Measurements from ENCODE around the gene SKP1. TPM values are rescaled to one million over a fixed set of nuclear protein-coding genes. Genes with fewer than 3 reads are reported as not detected.

The SKP1 gene
- polyA plus RNA-seq, 1 of the 3 experiments (the other 2 are of a cell fraction) = 407 TPM

- H3K4me2 ChIP-seq = no peak overlapping the region
- no peak for DNase-seq
- no peaks in the 10 kb centered on the region for H3K9me2 ChIP-seq
- TF ChIP-seq RFX5 (IDR thresholded peaks at IDR 0.05; ENCODE audit: low read length) (no peak), TEAD4 (IDR thresholded peaks at IDR 0.05; ENCODE audit: borderline replicate concordance, insufficient read depth) (no peak), CHD2 (IDR thresholded peaks at IDR 0.05; ENCODE audit: low read length, partially characterized antibody) (no peak)
- no peak overlapping the region for H3K9ac ChIP-seq
- peaks cover 13 to 43% of the 10 kb centered on the region in 2 experiments for H3K36me3 ChIP-seq (replicated peaks in 1 of 2; ENCODE audit: control insufficient read depth in 1 of 2, insufficient read depth in 2 of 2, low read length in 1 of 2)
- H2AFZ ChIP-seq (ENCODE audit: low read depth) = no peak overlapping the region
- no peak overlapping the region for H3K4me3 ChIP-seq (ENCODE audit: low read depth in 2 of 2, low read length in 1 of 2)
- H3K4me1 ChIP-seq (ENCODE audit: control insufficient read depth in 1 of 2, insufficient read depth in 2 of 2, low read depth in 1 of 2, low read length in 1 of 2) = peaks cover 3 to 6% of the 10 kb centered on the region in 2 experiments; a peak in 3 of 4 replicates
- H3K27ac ChIP-seq (ENCODE audit: low read depth in 2 of 2, low read length in 1 of 2) = no peak overlapping the region
- H3K27me3 ChIP-seq (ENCODE audit: insufficient read depth) = no peaks in the 10 kb centered on the region
- 92% methylated on average over 1 of the region's 1 CpG for WGBS (ENCODE audit: low lambda C conversion rate)
- POLR2A ChIA-PET = no interaction called here
- H4K20me1 ChIP-seq (ENCODE audit: insufficient read depth) = peaks cover 91% of the 10 kb centered on the region
- peaks cover 100% of the 10 kb centered on the region for H3K79me2 ChIP-seq (ENCODE audit: insufficient read depth)
- no peaks in the 10 kb centered on the region for H3K9me3 ChIP-seq
- CTCF ChIA-PET = interaction anchor here (0.8 to 1.4 kb wide), 3 partner anchors 13 to 67 kb away, joined by 3 to 4 read pairs (median 4); no protein-coding TSS in a partner anchor
- peaks cover 16% of the 10 kb centered on the region for H3F3A ChIP-seq (replicated peaks; ENCODE audit: insufficient read depth)
These were observed 30.9 kb upstream of the SKP1 start for GRCh38 chr5:134207696-134208095.

DNA sequence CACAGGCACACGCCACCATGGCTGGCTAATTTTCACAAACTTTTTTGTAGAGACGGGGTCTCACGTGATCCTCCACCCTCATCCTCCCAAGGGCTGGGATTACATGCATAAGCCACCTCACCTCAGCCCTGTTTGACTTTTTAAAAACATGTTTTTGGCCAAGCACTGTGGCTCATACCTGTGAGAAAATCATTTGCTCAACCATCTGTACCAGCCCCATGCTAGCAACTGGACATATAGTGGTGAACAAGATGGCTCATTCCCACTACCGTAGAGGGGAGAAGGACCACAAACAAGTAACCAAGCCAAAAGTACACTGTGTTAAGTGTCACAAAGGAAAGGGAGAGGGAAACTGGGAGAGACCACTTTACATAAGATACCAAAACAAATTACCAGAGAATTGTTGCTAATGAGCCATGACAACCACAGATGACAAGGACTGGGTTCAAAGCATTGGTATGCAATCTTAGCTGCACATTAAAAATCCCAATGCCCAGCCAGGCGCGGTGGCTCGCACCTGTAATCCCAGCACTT, 29.9 kb upstream of the SKP1 start:
- no peak overlapping the region for H2AFZ ChIP-seq (ENCODE audit: low read depth)
- H3K27me3 ChIP-seq (ENCODE audit: insufficient read depth) = no peaks in the 10 kb centered on the region
- peaks cover 99% of the 10 kb centered on the region for H3K79me2 ChIP-seq (ENCODE audit: insufficient read depth)
- H3K36me3 ChIP-seq (replicated peaks in 1 of 2; ENCODE audit: control insufficient read depth in 1 of 2, insufficient read depth in 2 of 2, low read length in 1 of 2) = peaks cover 23 to 47% of the 10 kb centered on the region in 2 experiments
- H3K9ac ChIP-seq = no peak overlapping the region
- H4K20me1 ChIP-seq (ENCODE audit: insufficient read depth) = peaks cover 81% of the 10 kb centered on the region
- no peak for DNase-seq
- H3K4me1 ChIP-seq (ENCODE audit: control insufficient read depth in 1 of 2, insufficient read depth in 2 of 2, low read depth in 1 of 2, low read length in 1 of 2) = peaks cover 3 to 6% of the 10 kb centered on the region in 2 experiments; a peak in 3 of 4 replicates
- 82% methylated on average over 7 of the region's 7 CpGs for WGBS (ENCODE audit: low lambda C conversion rate)
- H3F3A ChIP-seq (replicated peaks; ENCODE audit: insufficient read depth) = peaks cover 16% of the 10 kb centered on the region
- no peak for TF ChIP-seq NRF1 (IDR thresholded peaks at IDR 0.05; ENCODE audit: low read depth, low read length)
- TF ChIP-seq NFIC (IDR thresholded peaks at IDR 0.05; ENCODE audit: borderline replicate concordance) = no peak
- TF ChIP-seq JUND (IDR thresholded peaks at IDR 0.05) = no peak
- TF ChIP-seq, protein P1, sequence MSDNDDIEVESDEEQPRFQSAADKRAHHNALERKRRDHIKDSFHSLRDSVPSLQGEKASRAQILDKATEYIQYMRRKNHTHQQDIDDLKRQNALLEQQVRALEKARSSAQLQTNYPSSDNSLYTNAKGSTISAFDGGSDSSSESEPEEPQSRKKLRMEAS (IDR thresholded peaks at IDR 0.05; ENCODE audit: low read depth) = no peak
- TF ChIP-seq, protein P2, sequence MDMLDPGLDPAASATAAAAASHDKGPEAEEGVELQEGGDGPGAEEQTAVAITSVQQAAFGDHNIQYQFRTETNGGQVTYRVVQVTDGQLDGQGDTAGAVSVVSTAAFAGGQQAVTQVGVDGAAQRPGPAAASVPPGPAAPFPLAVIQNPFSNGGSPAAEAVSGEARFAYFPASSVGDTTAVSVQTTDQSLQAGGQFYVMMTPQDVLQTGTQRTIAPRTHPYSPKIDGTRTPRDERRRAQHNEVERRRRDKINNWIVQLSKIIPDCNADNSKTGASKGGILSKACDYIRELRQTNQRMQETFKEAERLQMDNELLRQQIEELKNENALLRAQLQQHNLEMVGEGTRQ (IDR thresholded peaks at IDR 0.05; ENCODE audit: borderline replicate concordance, low read depth, low read length) = no peak
- no peak for TF ChIP-seq POLR2AphosphoS5 (IDR thresholded peaks at IDR 0.05; ENCODE audit: low read depth, low read length)
- no peak for TF ChIP-seq FOXM1 (IDR thresholded peaks at IDR 0.05; ENCODE audit: low read depth)
- TF ChIP-seq SMC3 (IDR thresholded peaks at IDR 0.05; ENCODE audit: low read depth, low read length) = no peak
- TF ChIP-seq, protein P3, sequence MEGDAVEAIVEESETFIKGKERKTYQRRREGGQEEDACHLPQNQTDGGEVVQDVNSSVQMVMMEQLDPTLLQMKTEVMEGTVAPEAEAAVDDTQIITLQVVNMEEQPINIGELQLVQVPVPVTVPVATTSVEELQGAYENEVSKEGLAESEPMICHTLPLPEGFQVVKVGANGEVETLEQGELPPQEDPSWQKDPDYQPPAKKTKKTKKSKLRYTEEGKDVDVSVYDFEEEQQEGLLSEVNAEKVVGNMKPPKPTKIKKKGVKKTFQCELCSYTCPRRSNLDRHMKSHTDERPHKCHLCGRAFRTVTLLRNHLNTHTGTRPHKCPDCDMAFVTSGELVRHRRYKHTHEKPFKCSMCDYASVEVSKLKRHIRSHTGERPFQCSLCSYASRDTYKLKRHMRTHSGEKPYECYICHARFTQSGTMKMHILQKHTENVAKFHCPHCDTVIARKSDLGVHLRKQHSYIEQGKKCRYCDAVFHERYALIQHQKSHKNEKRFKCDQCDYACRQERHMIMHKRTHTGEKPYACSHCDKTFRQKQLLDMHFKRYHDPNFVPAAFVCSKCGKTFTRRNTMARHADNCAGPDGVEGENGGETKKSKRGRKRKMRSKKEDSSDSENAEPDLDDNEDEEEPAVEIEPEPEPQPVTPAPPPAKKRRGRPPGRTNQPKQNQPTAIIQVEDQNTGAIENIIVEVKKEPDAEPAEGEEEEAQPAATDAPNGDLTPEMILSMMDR (IDR thresholded peaks at IDR 0.05) = no peak
- TF ChIP-seq, protein P4, sequence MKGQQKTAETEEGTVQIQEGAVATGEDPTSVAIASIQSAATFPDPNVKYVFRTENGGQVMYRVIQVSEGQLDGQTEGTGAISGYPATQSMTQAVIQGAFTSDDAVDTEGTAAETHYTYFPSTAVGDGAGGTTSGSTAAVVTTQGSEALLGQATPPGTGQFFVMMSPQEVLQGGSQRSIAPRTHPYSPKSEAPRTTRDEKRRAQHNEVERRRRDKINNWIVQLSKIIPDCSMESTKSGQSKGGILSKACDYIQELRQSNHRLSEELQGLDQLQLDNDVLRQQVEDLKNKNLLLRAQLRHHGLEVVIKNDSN (IDR thresholded peaks at IDR 0.05; ENCODE audit: borderline replicate concordance, low read depth) = no peak
- TF ChIP-seq, protein P5, sequence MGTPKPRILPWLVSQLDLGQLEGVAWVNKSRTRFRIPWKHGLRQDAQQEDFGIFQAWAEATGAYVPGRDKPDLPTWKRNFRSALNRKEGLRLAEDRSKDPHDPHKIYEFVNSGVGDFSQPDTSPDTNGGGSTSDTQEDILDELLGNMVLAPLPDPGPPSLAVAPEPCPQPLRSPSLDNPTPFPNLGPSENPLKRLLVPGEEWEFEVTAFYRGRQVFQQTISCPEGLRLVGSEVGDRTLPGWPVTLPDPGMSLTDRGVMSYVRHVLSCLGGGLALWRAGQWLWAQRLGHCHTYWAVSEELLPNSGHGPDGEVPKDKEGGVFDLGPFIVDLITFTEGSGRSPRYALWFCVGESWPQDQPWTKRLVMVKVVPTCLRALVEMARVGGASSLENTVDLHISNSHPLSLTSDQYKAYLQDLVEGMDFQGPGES (IDR thresholded peaks at IDR 0.05; ENCODE audit: low read depth, low read length) = no peak
- no peak for TF ChIP-seq TEAD4 (IDR thresholded peaks at IDR 0.05; ENCODE audit: borderline replicate concordance, insufficient read depth)
- POLR2A ChIA-PET = no interaction called here
- no peak overlapping the region for H3K4me2 ChIP-seq
- H3K9me2 ChIP-seq = no peaks in the 10 kb centered on the region
- H3K4me3 ChIP-seq (ENCODE audit: low read depth in 2 of 2, low read length in 1 of 2) = no peak overlapping the region
- H3K9me3 ChIP-seq = no peaks in the 10 kb centered on the region
- CTCF ChIA-PET = interaction anchor here (0.8 kb wide), 1 partner anchor 12 kb away, joined by 3 read pairs; no protein-coding TSS in a partner anchor
- no peak overlapping the region; a peak in 1 of 4 replicates for H3K27ac ChIP-seq (ENCODE audit: low read depth in 2 of 2, low read length in 1 of 2)
